ENCODE measurements around the gene PGAM5.

PGAM5 gene

DNA sequence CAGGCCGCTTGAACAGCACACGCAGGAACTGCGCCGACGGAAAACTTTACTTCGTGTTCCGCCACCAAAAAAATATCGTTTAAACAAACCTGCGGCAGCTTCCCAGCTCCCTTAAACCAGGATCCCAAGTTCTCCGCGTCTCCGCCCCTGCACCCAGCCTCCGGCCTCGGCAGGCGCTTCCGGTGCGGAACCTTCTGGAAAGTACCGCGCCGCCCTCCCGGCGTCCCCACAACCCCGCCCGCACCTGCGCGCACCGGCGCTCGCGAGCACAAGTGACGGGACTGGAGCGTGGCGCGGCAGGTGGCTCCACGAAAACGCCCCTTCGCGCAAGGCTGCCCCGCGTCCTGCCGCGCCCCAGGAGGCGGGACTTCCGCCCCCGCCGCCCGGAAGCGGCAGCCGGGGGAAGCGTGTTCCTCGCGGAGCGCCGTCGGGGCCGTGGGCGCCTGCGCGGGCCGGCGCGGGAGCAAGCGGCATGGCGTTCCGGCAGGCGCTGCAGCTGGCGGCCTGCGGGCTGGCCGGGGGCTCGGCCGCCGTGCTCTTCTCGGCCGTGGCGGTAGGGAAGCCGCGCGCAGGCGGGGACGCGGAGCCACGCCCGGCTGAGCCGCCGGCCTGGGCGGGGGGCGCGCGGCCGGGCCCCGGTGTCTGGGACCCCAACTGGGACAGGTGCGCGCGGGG, at the start of gene PGAM5:
TSS of gene PGAM5 (plus strand) at position 438 of the 675 bp plus-strand sequence. CDS start at position 473, 35 bp downstream.
- peak; percentile 17 for DNase-seq

DNA sequence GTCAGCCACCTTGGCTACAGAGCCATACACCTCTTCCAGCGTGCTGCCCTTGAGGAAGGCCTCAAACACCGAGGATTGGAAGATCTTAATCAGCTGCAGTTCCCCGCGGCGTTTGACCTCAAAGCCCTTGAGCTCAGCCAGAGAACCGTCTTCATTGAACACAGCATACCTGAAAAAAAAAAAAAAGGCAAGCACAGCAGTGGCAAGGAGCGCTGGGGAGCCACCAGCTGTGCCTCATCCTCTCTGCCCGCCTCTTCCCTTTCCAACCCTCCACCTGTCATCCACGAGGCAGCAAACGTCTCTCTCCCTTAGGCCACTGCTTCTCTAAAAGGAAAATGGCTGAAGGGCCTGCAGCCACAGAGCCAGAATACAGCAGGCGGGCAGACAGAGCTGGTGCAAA, 49.6 kb upstream of the PGAM5 start:
- no peak for DNase-seq

- DNase-seq: no peak
Observed at GRCh38 chr12:132661972-132662371, 48.7 kb upstream of the PGAM5 start.

DNA sequence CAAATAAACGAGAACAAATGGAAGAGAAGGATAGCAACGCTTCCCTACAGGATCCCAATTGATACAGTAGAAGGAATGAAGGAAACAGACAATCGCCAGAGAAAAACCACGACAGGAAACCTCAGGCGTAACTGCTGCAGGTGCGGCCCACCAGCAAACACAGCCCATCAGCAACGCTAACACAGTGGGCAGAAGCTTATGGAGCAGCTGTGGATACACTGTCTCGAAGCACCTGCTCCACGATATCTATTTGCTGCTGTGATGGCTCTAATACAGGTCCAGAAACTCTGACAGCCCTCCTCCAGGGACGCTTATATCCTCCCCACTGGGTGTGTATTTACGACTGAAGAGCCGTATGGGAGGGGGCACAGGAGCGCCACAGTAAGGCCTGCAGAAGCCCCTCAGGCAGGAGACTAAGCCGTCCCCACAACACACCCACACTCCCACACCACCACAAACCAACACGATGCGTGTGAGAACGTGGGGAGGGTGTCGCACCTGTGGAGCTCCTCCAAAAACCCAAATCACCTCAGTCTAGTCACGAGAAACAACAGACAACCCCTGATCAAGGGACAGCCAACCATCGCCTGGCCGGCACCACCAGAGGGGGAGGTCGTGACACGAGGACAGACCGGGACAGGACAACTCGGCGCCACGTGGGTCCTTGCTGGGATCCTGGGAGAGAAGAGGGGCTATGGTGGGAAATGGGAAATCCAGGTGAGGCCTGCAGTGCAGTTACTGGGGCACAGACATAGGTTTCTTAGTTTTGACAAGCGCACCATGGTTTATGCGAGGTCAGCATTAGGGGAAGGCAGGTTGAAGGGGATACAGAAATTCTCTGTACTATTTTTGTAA, 47.5 kb upstream of the PGAM5 start:
- no peak for DNase-seq

- no peak for DNase-seq
Observed at GRCh38 chr12:132664206-132665148, 46.2 kb upstream of the PGAM5 start.

- DNase-seq: no peak
Observed at GRCh38 chr12:132665149-132665491, 45.5 kb upstream of the PGAM5 start.

GRCh38 chr12:132665794-132666193, 44.8 kb upstream of the PGAM5 start:
- no peak for DNase-seq

DNA sequence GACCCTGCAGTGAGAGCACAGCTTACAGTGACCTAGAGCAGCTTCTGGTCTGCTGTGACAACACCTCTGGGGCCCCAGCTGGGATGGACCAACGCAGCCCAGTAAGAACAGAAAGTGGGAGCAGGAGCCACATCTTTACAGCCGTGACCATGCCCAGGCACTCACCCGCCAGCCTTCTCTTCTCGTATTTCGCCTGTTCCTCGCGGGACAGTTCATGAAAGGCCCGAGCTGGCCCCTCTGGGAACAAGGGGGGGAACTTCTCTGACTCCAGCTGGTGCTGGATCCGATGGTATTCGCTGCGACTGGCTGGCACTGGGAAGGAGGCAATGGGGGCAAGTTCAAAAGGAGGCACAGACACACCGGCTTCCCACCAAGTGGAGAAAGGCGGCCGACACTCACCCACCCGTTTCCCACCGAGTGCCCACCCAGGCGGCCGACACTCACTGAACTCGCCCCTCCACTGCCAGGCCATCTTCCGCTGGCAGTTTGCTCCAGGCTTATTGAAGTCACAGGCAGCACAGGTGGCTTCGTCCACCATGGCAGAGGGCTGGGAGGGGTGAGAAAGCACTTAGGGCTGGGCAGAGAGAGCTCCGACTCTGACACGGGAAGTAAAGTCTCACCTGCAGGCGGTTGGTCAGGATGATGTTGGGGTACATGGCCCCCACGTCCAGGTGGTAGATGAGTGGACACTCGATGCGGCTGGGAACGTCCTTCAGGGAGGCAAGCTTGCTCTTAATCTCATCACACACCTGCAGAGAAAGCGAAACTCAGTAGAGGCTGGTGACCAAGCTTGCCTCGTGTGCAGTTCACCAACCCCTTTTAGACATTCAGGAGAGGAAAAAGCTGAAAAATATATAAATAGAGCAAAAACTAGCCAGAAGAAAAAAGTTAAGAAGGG, 42.2 kb upstream of the PGAM5 start:
- no peak for DNase-seq

- no peak for DNase-seq
Observed at GRCh38 chr12:132669166-132669879, 41.3 kb upstream of the PGAM5 start.

DNA sequence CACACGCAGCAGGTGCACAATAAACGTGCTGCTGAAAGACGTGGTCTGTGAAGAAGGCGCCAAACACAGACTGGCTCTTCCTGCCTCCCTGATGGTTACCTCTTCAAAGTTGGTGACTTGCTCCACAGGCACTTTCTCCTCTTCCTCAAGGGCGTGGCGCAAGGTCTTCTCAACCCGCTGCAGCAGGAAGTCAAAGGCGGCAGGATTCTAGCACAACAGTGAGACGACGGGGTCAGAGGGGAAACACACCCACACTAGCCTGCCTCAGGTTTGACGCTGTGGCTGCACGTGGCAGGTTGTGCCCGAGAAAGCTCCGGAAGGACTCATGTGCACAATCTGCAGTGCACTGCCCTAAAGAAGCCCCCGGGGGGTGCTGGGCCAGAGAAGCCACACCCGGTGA, 38.5 kb upstream of the PGAM5 start:
- no peak for DNase-seq

- no peak for DNase-seq
Observed at GRCh38 chr12:132672678-132673077, 38.0 kb upstream of the PGAM5 start.

GRCh38 chr12:132673288-132674179, 37.1 kb upstream of the PGAM5 start:
- no peak for DNase-seq

DNA sequence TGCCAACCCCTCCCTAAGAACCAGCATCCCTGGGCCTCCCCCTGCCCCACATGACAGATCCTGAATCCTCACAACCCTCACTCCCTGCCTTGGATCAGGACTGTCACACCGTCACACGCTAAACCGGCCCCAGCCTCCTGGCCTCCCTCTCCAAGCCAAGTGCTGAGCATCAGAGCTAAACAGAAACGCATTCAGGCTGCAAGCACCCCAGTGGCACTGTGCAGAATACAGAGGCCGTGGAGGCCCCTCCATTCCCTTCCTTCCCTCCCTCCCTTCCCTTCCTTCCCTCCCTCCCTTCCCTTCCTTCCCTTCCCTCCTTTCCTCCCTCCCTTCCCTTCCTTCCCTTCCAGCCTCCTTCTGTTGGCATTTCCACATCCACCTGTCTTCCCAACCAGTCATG, 36.1 kb upstream of the PGAM5 start:
- DNase-seq: no peak

- no peak for DNase-seq
Observed at GRCh38 chr12:132675757-132676432, 34.7 kb upstream of the PGAM5 start.

DNA sequence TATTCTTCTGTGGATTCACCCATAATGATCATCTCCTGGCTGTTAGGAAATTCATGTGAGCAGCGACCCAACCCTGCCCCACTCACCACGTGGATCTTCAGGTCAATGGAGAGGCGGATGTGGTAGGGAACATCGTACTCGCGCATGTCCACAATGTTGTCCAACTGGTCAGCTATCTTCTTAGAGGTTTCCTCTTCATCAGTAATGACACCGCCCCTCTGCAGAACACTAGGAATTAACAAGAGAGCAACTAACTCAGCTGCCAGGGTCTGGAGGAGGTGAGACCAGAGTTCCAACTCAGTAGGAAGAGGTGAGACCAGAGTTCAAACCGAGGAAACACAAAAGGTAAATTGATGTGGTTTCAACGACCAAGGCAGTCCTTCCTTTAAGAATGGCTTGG, 33.1 kb upstream of the PGAM5 start:
- no peak for DNase-seq

DNA sequence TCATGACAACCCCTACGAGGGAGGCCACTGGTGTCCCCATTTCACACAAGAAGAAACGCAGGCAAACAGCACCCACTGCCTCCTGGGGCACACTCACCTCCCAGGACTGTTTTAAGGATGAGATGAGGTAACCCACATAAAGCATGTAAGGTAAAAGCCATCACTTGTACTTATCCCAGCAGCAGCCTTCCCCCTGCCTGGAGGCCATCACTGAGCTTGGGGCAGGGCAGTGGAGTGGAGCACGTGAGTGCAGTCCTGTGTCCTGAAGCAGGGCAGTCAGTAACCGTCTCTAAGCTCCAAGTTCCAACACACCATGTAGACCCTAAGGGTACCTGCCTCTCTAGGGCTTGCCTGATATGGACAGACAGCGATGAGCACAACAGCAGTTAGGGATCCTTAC, 25.2 kb upstream of the PGAM5 start:
- no peak for DNase-seq

DNA sequence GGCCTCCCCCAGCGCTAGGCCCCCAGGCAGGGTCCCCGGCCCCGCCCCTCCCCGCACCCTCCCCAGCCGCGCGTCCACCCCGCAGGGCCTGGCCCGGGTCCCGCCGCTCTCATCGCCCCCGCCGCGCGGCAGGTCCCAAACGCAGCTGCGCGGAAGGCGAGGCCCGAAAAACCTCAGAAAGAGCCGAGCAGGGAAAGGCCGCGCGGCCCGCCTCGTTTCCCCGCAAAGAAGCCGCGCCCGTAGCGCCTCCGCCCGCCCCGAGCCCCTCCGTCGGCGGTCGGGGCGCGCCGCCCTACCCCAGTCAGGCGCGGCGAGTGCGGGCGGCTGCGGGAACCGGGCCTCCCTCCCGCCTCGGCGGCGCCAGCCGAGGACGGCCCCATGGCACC, 23.8 kb upstream of the PGAM5 start:
- DNase-seq: no peak

DNA sequence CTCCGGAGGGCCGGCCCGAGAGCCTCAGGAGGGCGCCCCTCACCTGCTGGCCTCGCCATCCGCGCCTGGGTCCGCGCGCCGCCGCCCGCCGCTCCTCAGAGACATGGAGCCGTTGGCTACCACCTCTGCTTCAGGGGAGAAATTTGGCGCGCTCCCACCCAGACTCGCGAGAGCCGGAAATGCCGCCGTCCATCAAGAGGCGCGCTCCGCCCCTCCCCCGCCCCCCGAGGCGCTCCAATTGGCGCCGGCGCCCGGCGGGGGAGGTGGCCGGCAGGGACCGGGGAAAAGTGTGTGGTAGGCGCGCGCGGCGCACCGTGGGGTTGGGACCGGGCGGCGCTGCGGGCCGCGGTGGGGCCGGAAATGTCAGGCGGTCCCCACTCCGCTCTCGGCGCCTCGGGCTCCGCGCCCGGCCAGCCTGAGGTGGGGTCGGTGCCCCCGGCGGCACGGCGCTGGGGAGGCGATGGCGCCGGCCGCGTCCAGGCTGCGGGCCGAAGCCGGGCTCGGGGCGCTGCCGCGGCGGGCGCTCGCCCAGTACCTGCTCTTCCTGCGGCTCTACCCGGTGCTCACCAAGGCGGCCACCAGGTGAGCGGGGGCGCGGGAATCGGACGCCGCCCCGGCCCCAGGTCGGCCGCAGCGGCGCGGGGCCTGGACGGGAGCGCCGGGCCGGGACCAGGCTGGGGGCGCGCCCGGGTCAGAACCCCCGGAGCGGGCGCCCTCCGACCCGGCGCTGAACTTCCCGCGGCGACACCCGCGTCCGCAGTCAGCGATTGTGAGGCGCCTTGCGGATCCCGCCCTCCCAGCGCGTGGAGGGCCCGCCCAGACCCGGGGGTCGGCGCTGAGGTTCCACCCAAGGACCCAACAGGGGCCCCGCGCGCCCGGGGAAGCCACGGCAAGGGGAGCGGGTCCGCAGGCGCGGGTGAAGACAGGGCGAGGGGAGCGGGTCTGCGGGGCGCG, 23.2 kb upstream of the PGAM5 start, which contains the start of the genes POLE and PXMP2:
TSS of gene POLE (minus strand) at position 132 of the 954 bp plus-strand sequence. CDS start at position 105, 27 bp downstream.
TSS of gene PXMP2 (plus strand) at position 377 of the 954 bp plus-strand sequence. CDS start at position 461, 84 bp downstream.
- peak; percentile 78 for DNase-seq
